NCI-H460 (cell line): Measurements from ENCODE around the gene CDR2L. TPM values are rescaled to one million over a fixed set of nuclear protein-coding genes. Genes with fewer than 3 reads are reported as not detected.
A peak's percentile ranks its signal among the peaks of the same experiment; 100 is the strongest.
"Not testable (repeated sequence)": the region's sequence is repeated elsewhere in the genome, so short reads cannot be mapped to it uniquely, and the experiment has no call there.

Source experiments
- DNase-seq: peaks from one replicate; pipeline ENCODE4 v3.0.0-alpha.2; 2016; ENCODE audit warnings: low read depth; ENCODE audit errors: extremely low read depth
- total RNA-seq: library from RNA; depleted of rRNA; stranded (reverse); fragments of >200 nt; shearing (Covaris generic); gene quantifications from 2 replicates; pipeline ENCODE4 v1.2.3, GENCODE V29; 2014

Gene CDR2L
- total RNA-seq, 1 experiment from 2014 or later = 15.6 TPM

DNA sequence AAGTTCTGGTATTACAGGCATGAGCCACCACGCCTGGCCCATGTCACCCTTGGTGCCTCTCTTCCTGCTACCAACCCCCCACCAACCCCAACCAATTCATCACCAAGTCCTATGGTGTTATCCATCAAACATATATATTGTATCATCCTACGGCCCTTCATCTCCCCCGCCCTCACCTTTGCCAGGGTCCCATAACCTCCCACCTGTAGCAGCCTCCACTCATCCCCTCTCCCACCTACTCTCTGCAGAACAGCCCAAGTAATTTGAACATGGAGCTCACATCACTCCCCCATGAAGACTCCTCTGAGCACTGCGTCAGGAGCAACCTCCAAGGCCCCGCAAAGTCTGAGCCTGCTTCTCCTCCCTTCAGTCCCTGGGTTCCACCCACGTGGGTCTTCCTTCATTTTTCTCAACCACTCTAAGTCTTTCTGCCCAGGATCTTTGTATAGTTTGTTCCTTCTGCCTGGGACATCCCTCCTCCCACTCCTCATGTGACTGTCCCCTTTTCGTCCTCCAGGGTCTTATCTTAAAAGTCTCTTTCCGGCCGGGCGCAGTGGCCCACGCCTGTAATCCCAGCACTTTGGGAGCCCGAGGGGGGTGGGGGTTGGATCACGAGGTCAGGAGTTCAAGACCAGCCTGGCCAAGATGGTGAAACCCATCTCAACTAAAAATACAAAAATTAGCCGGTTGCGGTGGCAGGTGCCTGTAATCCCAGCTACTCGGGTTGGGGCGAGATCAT is 7.9 kb upstream of the CDR2L start:
- DNase-seq = no peak

GRCh38 chr17:74981318-74981978 is 6.0 kb upstream of the CDR2L start:
- no peak for DNase-seq

DNA sequence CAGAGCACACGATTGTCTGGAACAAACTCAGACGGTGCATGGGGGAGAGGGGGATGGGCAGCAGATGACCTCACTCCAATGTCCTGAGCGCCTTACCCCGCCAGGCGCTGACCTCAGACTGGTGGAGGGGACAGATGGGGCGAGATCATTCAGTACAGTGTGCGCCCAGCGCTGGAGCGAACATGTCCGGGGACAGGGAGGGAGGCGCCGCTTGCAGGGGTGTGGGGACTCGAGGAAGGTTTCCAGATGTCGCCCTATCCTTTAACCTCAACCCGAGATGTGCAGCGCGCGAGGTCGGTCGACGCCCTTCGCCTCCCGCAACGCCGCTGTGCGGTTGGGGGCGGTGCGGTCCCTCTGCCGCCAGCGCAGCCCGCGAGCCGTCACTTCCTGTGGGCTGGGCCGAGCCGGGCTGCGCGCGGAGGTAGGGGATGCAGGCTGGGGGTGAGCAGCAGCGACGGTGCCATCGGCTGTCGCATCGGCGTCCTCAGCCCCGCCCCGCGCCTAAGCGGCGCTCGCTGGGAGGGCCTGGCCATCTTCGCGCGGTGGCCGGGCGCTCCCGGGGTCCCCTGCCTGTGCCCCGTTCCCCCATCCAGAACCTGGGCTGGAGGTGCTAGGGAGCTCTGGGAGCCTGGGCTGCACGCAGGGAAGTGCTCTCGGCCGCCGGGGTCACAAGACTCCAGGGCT is 5.3 kb upstream of the CDR2L start:
- DNase-seq = peak; percentile 44

- DNase-seq = not testable (repeated sequence)
Measured at GRCh38 chr17:74982663-74983313, 4.6 kb upstream of the CDR2L start.

DNA sequence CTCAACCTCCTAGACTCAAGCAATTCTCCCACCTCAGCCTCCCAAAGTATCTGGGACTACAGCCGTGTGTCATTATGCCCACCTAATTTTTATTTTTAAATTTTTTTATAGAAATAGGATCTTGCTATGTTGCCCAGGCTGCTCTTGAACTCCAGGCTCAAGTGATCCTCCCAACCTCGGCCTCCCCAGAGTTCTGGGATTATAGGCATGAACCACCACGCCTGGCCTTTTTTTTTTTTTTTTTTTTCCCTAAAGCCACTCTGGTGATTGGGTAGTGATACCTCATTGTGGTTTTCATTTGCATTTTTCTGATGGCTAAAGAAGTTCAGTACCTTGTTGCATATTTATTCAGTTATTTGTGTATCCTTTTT is 1.2 kb upstream of the CDR2L start:
- DNase-seq = no peak

GRCh38 chr17:74987909-74988711 is 678 bp downstream of the CDR2L start:
- no peak for DNase-seq

DNA sequence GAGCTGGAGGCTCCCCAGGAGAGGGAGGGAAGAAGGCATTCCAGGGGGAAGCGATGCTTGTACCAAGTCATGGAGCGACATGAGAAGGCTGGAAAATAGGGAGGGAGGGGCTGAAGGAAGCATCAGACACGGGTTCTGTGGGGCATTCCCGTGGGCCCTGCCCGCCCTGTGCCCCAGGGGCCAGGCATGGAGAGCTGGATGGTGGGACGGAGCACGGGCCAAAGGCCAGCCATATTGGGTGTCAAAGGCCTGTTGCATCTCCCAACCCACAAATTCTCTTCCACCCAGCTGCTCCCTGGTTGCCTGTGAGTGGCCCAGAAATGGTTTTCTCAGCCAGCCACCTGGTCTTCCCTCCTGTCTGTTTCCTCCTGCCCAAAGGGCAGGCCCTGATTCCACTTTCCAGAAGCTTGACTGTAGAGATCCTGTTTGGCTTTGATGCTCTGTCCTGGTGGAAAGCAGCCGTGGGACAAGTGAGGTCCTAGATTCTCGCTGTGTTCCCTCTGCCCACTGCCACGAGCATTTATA is 3.2 kb downstream of the CDR2L start:
- no peak for DNase-seq

GRCh38 chr17:74992223-74992622 is 4.8 kb downstream of the CDR2L start:
- DNase-seq = no peak

DNA sequence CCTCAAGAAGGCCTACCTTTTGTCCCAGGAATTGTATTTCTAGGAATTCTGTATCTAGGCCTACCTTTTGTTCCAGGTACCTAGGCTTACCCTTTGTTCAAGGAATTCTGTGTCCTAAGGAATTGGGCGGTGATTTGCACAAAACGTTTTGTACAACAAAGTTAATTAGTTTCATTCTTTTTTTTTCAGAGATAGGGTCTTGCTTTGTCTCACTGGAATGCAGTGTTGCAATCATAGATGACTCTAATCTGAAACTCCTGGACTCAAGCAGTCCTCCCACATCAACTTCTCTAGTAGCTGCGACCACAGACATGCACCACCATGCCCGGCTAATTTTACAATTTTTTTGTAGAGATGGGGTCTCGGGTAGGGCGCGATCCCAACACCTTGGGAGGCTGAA is 7.0 kb downstream of the CDR2L start:
- no peak for DNase-seq

DNA sequence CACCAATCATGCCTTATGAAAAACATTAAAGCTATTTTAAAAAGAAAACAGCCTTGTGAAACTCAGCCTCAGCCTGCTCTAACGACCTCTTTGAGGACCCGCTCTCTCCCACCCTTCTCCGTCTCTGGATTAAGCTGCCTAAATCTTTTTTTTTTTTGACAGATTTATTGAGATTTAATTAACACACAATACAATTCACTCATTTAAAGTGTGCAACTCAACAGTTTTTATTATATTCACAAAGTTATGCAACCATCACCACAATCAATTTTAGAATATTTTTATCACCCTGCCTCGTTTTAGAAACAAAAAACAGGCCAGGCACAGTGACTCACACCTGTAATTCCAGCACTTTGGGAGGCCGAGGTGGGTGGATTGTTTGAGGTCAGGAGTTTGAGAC is 8.4 kb downstream of the CDR2L start:
- no peak for DNase-seq

GRCh38 chr17:74998783-74999182 is 11.4 kb downstream of the CDR2L start:
- DNase-seq = no peak

DNA sequence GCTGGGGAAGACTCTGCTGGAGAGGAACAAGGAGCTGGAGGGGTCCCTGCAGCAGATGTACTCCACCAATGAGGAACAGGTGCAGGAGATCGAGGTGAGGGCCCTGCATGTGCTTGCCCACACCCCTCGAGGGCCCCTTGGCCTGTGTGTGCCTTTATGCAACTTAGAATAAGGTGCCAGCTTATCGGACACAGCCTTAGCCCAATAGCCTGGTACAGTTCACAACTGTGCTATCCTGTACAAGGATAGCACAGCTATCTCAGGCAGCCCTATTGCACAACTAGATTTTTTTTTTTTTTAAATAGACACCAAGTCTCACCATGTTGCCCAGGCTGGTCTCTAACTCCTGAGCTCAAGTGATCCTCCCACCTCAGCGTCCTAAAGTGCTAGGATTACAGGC is 12.1 kb downstream of the CDR2L start:
- no peak for DNase-seq

DNA sequence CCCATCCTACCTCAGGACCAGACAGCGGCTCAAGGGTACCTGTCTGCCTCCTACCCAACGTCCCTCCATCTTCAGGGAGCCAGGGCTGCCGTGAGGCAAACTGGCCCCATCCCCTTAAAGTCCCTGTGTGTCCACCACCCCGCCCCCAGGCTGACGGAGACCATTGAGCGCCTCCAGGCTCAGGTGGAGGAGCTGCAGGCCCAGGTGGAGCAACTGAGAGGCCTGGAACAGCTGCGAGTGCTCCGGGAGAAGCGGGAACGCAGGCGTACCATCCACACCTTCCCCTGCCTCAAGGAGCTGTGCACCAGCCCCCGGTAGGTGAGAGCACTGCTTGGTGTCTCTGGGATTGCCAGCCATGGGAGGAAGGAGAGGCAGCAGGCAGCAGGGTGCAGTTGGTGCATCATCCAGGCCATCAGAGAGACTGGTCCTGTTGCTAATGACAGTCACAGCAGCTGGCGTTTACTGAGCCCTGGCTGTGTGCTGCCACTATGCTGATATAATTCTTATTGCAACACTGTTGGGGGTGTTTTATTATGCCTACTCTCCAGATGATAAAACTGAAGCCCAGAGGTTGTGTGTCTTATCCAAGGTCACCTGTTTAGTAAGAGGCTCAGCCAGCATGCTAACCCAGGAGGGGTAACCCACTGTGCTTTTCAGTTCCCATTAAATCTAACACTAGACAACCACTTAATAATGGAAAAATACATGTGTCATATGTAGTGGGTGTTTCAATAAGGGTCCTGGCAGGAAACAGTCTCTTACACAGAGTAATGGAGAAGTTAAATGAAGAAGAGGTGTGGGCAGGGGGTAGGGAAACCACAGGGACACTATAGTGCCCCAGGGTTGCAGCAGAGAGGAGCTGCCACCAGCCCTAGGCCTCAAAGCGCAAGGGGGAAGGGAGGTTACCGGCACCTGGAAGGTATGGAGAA is 14.7 kb downstream of the CDR2L start:
- DNase-seq = no peak

DNA sequence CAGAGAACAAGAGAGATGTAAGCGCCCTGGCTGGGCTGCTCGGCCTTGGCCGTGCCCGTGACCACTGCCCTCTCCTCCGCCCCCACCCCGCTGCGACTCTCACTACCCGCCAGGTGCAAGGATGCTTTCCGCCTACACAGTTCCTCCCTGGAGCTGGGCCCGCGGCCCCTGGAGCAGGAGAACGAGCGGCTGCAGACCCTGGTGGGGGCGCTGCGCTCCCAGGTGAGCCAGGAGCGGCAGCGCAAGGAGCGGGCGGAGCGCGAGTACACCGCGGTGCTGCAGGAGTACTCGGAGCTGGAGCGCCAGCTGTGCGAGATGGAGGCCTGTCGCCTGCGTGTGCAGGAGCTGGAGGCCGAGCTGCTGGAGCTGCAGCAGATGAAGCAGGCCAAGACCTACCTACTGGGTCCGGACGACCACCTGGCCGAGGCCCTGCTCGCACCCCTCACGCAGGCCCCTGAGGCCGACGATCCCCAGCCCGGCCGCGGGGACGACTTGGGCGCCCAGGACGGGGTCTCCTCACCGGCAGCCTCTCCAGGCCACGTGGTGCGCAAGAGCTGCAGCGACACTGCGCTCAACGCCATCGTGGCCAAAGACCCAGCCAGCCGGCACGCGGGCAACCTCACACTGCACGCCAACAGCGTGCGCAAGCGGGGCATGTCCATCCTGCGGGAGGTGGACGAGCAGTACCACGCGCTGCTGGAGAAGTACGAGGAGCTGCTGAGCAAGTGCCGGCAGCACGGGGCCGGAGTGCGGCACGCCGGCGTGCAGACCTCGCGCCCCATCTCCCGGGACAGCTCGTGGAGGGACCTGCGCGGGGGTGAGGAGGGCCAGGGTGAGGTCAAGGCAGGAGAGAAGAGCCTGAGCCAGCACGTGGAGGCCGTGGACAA is 15.9 kb downstream of the CDR2L start:
- DNase-seq = no peak

DNA sequence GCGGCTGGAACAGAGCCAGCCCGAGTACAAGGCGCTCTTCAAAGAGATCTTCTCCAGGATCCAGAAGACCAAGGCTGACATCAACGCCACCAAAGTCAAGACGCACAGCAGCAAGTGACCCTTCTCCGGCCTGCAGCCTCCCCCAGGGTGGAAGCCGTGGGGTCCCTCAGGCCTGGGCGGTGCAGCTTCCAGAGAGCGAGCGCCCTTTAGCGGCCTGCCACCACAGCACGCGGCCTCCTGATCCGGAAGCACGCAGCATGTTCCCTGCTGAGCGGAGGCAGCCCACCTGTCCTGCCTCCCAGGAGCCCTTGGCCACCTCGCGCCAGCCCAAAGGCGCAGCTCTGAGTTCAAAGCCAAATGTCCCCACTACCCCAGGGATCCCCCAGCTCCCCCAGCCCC is 16.5 kb downstream of the CDR2L start:
- no peak for DNase-seq

- no peak for DNase-seq
Measured at GRCh38 chr17:75004371-75004770, 16.9 kb downstream of the CDR2L start.

GRCh38 chr17:75005291-75005690 is 17.9 kb downstream of the CDR2L start:
- DNase-seq = no peak

- DNase-seq = not testable (repeated sequence)
Measured at GRCh38 chr17:75006084-75006483, 18.7 kb downstream of the CDR2L start.
